ENCODE measurements around the gene NEURL3. TPM values are rescaled to one million over a fixed set of nuclear protein-coding genes. Genes with fewer than 3 reads are reported as not detected.

Gene NEURL3
- total RNA-seq, 2 donors from 2014 or later = 0.58 to 3.3 TPM

- ATAC-seq (no peak), DNase-seq (no peak)
- intact Hi-C loops (cut with DNase I, micrococcal nuclease) = no loop called here
Observed at GRCh38 chr2:96529376-96530143, 24.4 kb upstream of the NEURL3 start.

GRCh38 chr2:96528700-96529375 lies 23.7 kb upstream of the NEURL3 start:
- DNase-seq (no peak), ATAC-seq (no peak)
- intact Hi-C loops (cut with DNase I, micrococcal nuclease) = no loop called here

- intact Hi-C loops (cut with DNase I, micrococcal nuclease) = no loop called here
- ATAC-seq (no peak), DNase-seq (no peak)
Observed at GRCh38 chr2:96528006-96528699, 23.0 kb upstream of the NEURL3 start.

GRCh38 chr2:96527286-96528005 lies 22.3 kb upstream of the NEURL3 start:
- intact Hi-C loops (cut with DNase I, micrococcal nuclease) = no loop called here
- DNase-seq = no peak
- no peak for ATAC-seq

- ATAC-seq (no peak), DNase-seq (peak in 1 of 2 donors; percentile 30)
- intact Hi-C loops (cut with DNase I, micrococcal nuclease) = no loop called here
Observed at GRCh38 chr2:96526615-96527285, 21.6 kb upstream of the NEURL3 start.

- intact Hi-C loops (cut with DNase I, micrococcal nuclease) = no loop called here
- ATAC-seq (no peak), DNase-seq (no peak)
Observed at GRCh38 chr2:96526101-96526591, 21.0 kb upstream of the NEURL3 start.

GRCh38 chr2:96525211-96525507 lies 20.0 kb upstream of the NEURL3 start:
- intact Hi-C loops (cut with DNase I, micrococcal nuclease) = no loop called here
- no peak for ATAC-seq
- no peak for DNase-seq

- ATAC-seq = no peak
- DNase-seq = no peak
- intact Hi-C loops (cut with DNase I, micrococcal nuclease) = no loop called here
Observed at GRCh38 chr2:96524482-96525210, 19.5 kb upstream of the NEURL3 start.

- intact Hi-C loops (cut with DNase I, micrococcal nuclease) = no loop called here
- peak; percentile 40 for ATAC-seq
- no peak for DNase-seq
Observed at GRCh38 chr2:96523659-96524481, 18.7 kb upstream of the NEURL3 start.

- no peak for DNase-seq
- intact Hi-C loops (cut with DNase I, micrococcal nuclease) = no loop called here
- no peak for ATAC-seq
Observed at GRCh38 chr2:96522304-96523203, 17.4 kb upstream of the NEURL3 start.

GRCh38 chr2:96521219-96521618 lies 16.1 kb upstream of the NEURL3 start:
- intact Hi-C loops (cut with DNase I, micrococcal nuclease) = no loop called here
- ATAC-seq (peak; percentile 65), DNase-seq (no peak)

- intact Hi-C loops (cut with DNase I, micrococcal nuclease) = no loop called here
- DNase-seq = no peak
- no peak for ATAC-seq
Observed at GRCh38 chr2:96520697-96521096, 15.5 kb upstream of the NEURL3 start.

GRCh38 chr2:96520231-96520630 lies 15.1 kb upstream of the NEURL3 start:
- intact Hi-C loops (cut with DNase I, micrococcal nuclease) = no loop called here
- DNase-seq (no peak), ATAC-seq (no peak)

- DNase-seq = no peak
- ATAC-seq = no peak
- intact Hi-C loops (cut with DNase I, micrococcal nuclease) = no loop called here
Observed at GRCh38 chr2:96517079-96517478, 11.9 kb upstream of the NEURL3 start.

- intact Hi-C loops (cut with DNase I, micrococcal nuclease) = no loop called here
- DNase-seq (no peak), ATAC-seq (no peak)
Observed at GRCh38 chr2:96514521-96514920, 9.4 kb upstream of the NEURL3 start.

GRCh38 chr2:96512341-96512740 lies 7.2 kb upstream of the NEURL3 start:
- intact Hi-C loops (cut with DNase I, micrococcal nuclease) = no loop called here
- no peak for DNase-seq

More at GRCh38 chr2:96512341-96512740, 7.2 kb upstream of the NEURL3 start:
- ATAC-seq = no peak
